ENCODE measurements around the gene AMFR.

Gene AMFR

DNA sequence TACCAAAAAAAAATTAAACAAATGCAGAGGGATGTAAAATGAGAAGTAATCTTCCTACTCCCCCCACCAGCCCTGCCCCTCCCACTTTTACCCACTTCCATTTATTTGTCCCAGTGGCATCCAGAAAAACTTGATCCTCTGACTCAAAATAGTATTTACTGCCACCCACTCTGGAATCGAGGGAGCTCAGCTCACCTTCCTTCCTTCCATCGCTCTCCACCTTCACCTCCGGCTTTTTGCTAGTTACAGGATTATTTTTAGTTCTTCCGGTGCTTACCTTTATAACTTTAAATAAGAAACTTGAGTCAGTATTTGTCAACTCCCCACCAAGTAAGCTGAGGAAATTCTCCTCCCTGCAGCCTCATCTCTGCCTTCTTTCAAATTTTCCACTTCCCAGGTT is 94.9 kb downstream of the AMFR start:
- no peak for DNase-seq (ENCODE audit: low read depth)

DNA sequence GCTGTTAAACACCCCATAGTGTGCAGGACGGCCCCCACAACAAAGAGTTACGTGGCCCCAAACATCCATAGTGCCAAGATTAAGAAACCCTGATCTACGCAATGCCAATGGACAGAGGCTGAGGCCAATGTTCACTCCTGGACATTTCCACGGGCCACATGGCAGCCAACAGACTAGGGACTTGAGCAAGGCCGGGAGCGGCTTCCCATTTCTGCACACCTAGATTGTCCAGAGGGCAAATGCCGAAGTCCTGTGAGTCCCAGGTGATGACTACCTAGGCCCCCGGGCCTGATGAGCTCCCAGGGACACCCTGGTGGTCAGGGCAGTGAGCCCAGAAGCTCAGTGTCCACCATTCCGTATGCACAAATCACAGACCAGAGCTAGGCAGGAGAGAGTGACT is 95.5 kb downstream of the AMFR start:
- DNase-seq (ENCODE audit: low read depth) = no peak

DNA sequence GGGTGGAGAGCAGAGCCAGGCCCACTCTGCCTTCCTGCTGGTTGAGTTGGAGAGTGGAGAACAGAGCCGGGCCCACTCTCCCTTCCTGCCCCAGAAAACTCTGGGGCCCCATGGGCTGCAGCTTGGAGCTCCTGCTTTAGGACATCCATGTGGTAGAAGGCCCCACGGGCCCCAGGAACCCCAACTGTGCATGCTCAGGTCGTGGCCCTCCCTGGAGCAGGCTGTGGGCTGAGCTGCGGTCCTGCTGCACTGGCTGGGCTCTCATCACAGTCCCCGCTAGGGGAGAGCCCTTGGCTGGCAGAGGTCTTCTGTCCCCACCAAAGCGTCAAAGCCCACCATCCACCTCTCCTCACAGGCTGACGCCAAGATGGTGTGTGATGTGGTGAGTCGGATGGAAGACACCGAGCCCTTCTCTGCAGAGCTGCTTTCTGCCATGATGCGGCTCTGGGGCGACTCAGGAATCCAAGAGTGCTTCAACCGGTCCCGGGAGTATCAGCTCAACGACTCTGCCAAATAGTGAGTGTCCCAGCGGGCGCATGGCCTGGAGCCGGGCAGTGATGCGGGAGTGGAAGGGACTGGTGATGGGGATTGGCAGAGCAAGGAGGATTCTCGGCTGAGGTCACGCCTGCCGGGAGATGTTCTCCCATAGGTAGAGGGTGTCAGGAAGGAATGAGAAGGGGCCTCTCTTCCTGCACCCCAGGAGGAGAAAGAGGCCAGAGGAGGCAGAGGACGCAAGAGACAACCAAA is 96.9 kb downstream of the AMFR start:
- no peak for DNase-seq (ENCODE audit: low read depth)

DNA sequence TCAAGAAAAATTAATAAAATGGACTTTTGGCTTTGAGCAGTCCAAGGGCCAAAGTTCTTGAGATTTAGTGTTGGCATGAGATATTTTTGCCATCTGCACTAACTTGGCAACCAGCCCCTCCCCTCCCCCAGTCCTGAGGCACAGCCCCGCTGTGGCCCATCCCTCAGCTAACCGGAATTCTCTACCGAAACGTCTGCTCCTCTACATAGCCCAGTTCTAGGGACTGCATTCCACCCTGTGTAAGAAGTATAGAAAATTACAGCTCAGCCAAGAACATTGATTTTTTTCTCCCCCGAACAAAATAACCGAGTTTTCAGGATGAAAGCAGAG is 97.5 kb downstream of the AMFR start:
- no peak for DNase-seq (ENCODE audit: low read depth)

- no peak for DNase-seq (ENCODE audit: low read depth)
Observed at GRCh38 chr16:56327071-56327928, 98.0 kb downstream of the AMFR start.

DNA sequence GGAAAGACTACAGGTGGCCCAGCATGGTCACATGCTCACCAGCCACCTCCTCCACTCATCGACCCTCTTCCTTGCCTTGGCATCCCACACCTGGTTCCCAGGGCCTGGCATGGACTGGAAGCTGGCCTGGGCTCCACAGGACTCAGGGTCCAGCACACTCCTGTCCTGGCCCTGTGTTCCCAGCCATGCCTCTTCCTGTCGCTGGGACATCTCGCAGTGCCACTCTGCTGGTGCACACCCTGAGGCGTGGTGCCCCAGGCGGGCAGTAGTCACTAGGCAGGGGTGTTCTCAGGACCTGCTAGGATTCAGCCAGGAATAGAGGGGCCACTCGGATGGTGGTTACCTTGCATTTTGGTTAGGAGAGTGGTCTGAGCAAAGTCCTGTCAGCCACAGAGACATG is 99.4 kb downstream of the AMFR start:
- no peak for DNase-seq (ENCODE audit: low read depth)

- no peak for DNase-seq (ENCODE audit: low read depth)
Observed at GRCh38 chr16:56324406-56324805, 100.9 kb downstream of the AMFR start.

DNA sequence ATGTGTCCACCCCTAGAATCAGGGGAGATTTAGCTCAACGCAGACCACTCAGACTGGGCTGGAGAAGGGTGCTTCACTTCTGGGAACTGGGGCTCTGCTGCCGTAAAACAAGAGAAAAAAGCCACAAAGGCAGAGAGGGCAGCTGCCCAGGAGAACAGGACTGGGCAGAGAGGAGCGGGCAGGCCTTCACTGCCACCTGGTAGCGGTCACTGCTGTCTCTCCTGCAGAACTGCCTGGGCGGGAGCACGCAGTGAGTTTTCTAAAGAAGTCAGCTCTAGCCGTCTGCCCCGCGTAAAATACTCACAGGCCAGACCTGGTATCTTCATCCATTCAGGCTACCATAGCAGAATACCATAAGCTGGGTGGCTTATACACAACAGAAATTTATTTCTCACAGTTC is 103.8 kb downstream of the AMFR start:
- no peak for DNase-seq (ENCODE audit: low read depth)

- DNase-seq (ENCODE audit: low read depth) = no peak
Observed at GRCh38 chr16:56320811-56321558, 104.4 kb downstream of the AMFR start.

DNA sequence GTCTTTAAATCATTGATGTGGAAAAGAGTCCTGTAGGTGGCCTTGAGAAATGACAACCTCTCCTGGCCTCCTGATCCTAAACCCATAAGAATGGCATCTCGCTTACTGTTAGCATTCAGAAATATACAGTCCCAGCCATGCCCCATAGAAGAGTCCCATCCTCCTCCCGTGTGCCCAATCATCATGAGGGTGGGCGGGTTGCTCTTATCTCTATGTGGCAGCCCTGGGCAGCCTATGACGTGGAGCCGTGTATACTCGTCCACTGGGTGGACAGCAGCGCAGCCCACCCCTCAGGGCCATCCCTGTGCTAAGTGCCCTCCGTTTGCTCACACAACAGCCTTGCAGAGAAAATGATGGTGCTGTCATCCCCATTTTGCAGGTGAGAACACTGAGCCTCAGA is 105.3 kb downstream of the AMFR start:
- DNase-seq (ENCODE audit: low read depth) = no peak

- DNase-seq (ENCODE audit: low read depth) = no peak
Observed at GRCh38 chr16:56319376-56319775, 106.0 kb downstream of the AMFR start.

GRCh38 chr16:56318827-56319140 is 106.6 kb downstream of the AMFR start:
- DNase-seq (ENCODE audit: low read depth) = no peak

GRCh38 chr16:56317998-56318826 is 107.1 kb downstream of the AMFR start:
- DNase-seq (ENCODE audit: low read depth) = peak; percentile 56

DNA sequence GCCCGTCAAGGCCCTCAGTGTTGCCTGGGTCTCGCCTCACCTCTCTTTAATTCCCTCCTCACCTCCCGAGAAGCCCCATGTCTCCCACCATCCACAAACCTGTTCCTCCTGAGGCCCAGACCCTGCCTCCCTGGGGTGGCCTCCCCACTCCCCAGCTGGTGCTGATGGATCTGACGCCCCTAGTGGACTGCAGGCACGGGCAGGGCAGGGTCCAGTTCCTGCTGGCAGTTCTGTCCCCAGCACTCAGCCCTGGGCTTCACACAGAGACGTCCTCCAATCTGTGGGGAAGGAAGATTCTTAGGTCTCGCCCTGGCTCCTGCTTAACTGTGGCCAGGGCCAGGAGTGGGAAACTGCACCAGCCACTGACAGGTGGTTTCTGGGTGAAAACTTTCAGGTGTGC is 108.8 kb downstream of the AMFR start:
- DNase-seq (ENCODE audit: low read depth) = no peak

GRCh38 chr16:56315955-56316354 is 109.4 kb downstream of the AMFR start:
- no peak for DNase-seq (ENCODE audit: low read depth)

GRCh38 chr16:56314244-56314850 is 111.0 kb downstream of the AMFR start:
- DNase-seq (ENCODE audit: low read depth) = no peak

DNA sequence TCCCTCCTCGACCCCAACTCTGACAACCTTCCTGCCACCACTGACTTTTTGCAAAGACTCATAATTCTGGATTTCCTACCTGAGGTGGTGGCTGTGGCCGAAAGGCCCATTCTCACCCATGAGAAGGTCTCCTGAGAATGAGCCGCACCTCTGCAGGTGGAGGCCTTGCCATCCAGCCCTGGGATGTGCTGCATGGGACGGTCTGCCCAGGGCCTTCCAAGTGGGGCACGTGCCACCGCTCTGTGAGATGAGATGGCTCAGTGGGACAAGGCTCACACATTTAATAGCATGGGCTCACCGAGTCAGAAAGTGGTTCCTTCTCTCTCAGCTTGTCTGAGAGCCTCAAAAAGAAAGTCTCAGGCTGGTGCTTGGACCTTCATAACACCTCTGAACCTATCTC is 112.8 kb downstream of the AMFR start:
- DNase-seq (ENCODE audit: low read depth) = no peak

DNA sequence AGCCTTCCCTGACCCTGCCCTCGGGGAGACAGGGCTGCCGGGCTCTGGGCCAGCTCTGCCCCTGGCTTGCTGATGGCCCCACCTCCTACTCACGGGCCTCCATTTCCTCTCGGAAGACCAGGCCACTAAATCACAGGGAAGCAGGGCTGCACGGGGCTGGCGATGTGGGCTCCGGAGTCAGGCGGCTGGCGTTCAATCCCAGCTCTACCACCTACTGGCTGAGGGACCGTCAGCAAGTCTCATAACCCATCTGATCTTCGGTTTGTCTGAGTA is 113.4 kb downstream of the AMFR start:
- DNase-seq (ENCODE audit: low read depth) = no peak

Data from fibroblast of the conjunctiva (primary cell).